Keratinocyte (primary cell): ENCODE measurements around the gene C11orf91. TPM values are rescaled to one million over a fixed set of nuclear protein-coding genes. Genes with fewer than 3 reads are reported as not detected.
"Not testable (repeated sequence)": the region's sequence is repeated elsewhere in the genome, so short reads cannot be mapped to it uniquely, and the experiment has no call there.

ENCODE experiments used
- DNase-seq: peaks from one replicate; pipeline ENCODE4 v3.0.0-alpha.2; 2011; ENCODE audit warnings: low read depth, missing footprints, low spot score
- FAIRE-seq: peaks from 2 replicates; lab custom pipeline; 2011; peaks lifted over from hg19 to GRCh38; lab: Jason Lieb, UNC
- H2AFZ ChIP-seq: 2 replicates; pipeline ENCODE4 v1.6.0; 2012; ENCODE audit warnings: low read length, control low read depth, inconsistent platforms; ENCODE audit not compliant: control insufficient read depth
- H3K27ac ChIP-seq: 2 replicates; pipeline ENCODE4 v1.5.1; 2011; ENCODE audit warnings: low read length; ENCODE audit not compliant: control insufficient read depth, insufficient read depth
- H3K27me3 ChIP-seq: 3 replicates; pipeline ENCODE4 v1.6.0; 2011; ENCODE audit warnings: low read length; ENCODE audit not compliant: control insufficient read depth, insufficient read depth; ENCODE audit errors: extremely low read depth
- H3K36me3 ChIP-seq, 2 experiments: 2 replicates in 1 of 2; 3 replicates in 1 of 2; pipeline ENCODE4 v1.5.1; 2011; ENCODE audit warnings: low read length in 2 of 2, mild to moderate bottlenecking in 1 of 2; ENCODE audit not compliant: control insufficient read depth in 2 of 2, insufficient read depth in 2 of 2; ENCODE audit errors: extremely low read depth in 1 of 2
- H3K4me1 ChIP-seq: 3 replicates; pipeline ENCODE4 v1.5.1; 2011; ENCODE audit warnings: low read length; ENCODE audit not compliant: control insufficient read depth, insufficient read depth; ENCODE audit errors: extremely low read depth
- H3K4me2 ChIP-seq: 3 replicates; pipeline ENCODE4 v1.6.0; 2011; ENCODE audit warnings: low read depth, low read length; ENCODE audit not compliant: control insufficient read depth, insufficient read depth; ENCODE audit errors: extremely low read depth
- H3K4me3 ChIP-seq, 3 experiments: fragments of 200-600 bp in 1 of 3; sonication (generic) in 1 of 3; 2 replicates in 2 of 3; 3 replicates in 1 of 3; pipeline ENCODE4 v1.5.1; 2011 to 2016; ENCODE audit warnings: low read length in 3 of 3, mild to moderate bottlenecking in 3 of 3, control low read depth in 2 of 3, inconsistent platforms in 1 of 3, low read depth in 1 of 3, mixed read lengths in 1 of 3, mixed run types in 1 of 3, moderate library complexity in 1 of 3; ENCODE audit not compliant: control insufficient read depth in 2 of 3, insufficient read depth in 2 of 3; ENCODE audit errors: extremely low read depth in 1 of 3
- H3K79me2 ChIP-seq: 2 replicates; pipeline ENCODE4 v1.6.0; 2012; ENCODE audit warnings: low read length; ENCODE audit not compliant: control insufficient read depth, insufficient read depth
- H3K9ac ChIP-seq: 3 replicates; pipeline ENCODE4 v1.6.0; 2011; ENCODE audit warnings: low read length; ENCODE audit not compliant: control insufficient read depth, insufficient read depth; ENCODE audit errors: extremely low read depth
- H3K9me1 ChIP-seq: 3 replicates; pipeline ENCODE4 v1.6.0; 2011; ENCODE audit warnings: low read length; ENCODE audit not compliant: control insufficient read depth, insufficient read depth; ENCODE audit errors: extremely low read depth
- H3K9me3 ChIP-seq: 2 replicates; pipeline ENCODE4 v1.5.1; 2012; ENCODE audit warnings: low read depth, low read length; ENCODE audit not compliant: control insufficient read depth
- H4K20me1 ChIP-seq: 3 replicates; pipeline ENCODE4 v1.6.0; 2011; ENCODE audit warnings: low read length; ENCODE audit not compliant: control insufficient read depth, insufficient read depth; ENCODE audit errors: extremely low read depth
- CTCF ChIP-seq, 3 experiments: IDR thresholded peaks in 1 of 3; conservative IDR thresholded peaks in 1 of 3; optimal IDR thresholded peaks in 1 of 3; 2 replicates in 2 of 3; 3 replicates in 1 of 3; pipeline versions ENCODE3 to v1.5.1; 2011; ENCODE audit warnings: low read length in 3 of 3, mild to moderate bottlenecking in 3 of 3, moderate library complexity in 2 of 3, control low read depth in 1 of 3, inconsistent platforms in 1 of 3; ENCODE audit not compliant: insufficient read depth in 2 of 3; ENCODE audit errors: extremely low read depth in 1 of 3
- EZH2 ChIP-seq: IDR thresholded peaks from one replicate; pipeline ENCODE4 v1.6.1; 2012; ENCODE audit warnings: inconsistent platforms, mild to moderate bottlenecking, low read length, moderate library complexity
- dilution Hi-C: fragments of 300-500 bp; cut with MboI; formaldehyde crosslinking; loops from one replicate; pipeline ENCODE4 v1.7.0; 2020; ENCODE audit warnings: low sequenced_read_pairs; ENCODE audit not compliant: extremely low pct_ligation_motif_present
- polyA plus RNA-seq, 5 experiments: library from polyadenylated mRNA; depleted of rRNA in 3 of 5; stranded (reverse) in 3 of 5; stranded (forward) in 1 of 5; unstranded in 1 of 5; fragments of >200 nt; gene quantifications; 1 replicate in 1 of 5; 2 replicates in 3 of 5; 3 replicates in 1 of 5; pipeline versions ENCODE4 v1.2.1 to v1.2.3, GENCODE V29; 2011 to 2012; ENCODE audit warnings: missing spikeins in 2 of 5, low read depth in 1 of 5, low replicate concordance in 1 of 5

C11orf91 gene
- polyA plus RNA-seq, 1 donor (not counting 4 experiments of a cell fraction or from before 2014, with no cell fraction given): 0.10 TPM

GRCh38 chr11:33682019-33682418 is 18.6 kb downstream of the C11orf91 start:
- Histone ChIP-seq H3K4me1 (peaks cover 7% of the 10 kb centered on the region), H3K79me2 (no peaks in the 10 kb centered on the region), H3K4me2 (no peak overlapping the region), H3K27ac (no peak overlapping the region), H3K27me3 (no peaks in the 10 kb centered on the region), H4K20me1 (no peaks in the 10 kb centered on the region), H3K36me3 (no peaks in the 10 kb centered on the region), H3K9me1 (no peaks in the 10 kb centered on the region), H3K4me3 (no peak overlapping the region), H2AFZ (peak overlapping the region; percentile 34), H3K9ac (no peak overlapping the region), H3K9me3 (no peaks in the 10 kb centered on the region)
- no peak for DNase-seq
- FAIRE-seq: no peak
- dilution Hi-C loops: no loop called here
- TF ChIP-seq CTCF (optimal IDR thresholded peaks at IDR 0.05 in 1 of 3, IDR thresholded peaks at IDR 0.05 in 1 of 3, conservative IDR thresholded peaks at IDR 0.05 in 1 of 3; ENCODE audit: extremely low read depth in 1 of 3, insufficient read depth in 2 of 3, low read length in 3 of 3) (no peak), EZH2 (no peak)

- H3K4me2 ChIP-seq, H3K4me3 ChIP-seq, H3K9me1 ChIP-seq, H2AFZ ChIP-seq, DNase-seq, H3K79me2 ChIP-seq, H3K36me3 ChIP-seq, H4K20me1 ChIP-seq, H3K4me1 ChIP-seq, FAIRE-seq, H3K9ac ChIP-seq, H3K9me3 ChIP-seq, H3K27me3 ChIP-seq, H3K27ac ChIP-seq, dilution Hi-C loops: not testable (repeated sequence)
These were observed 22.0 kb downstream of the C11orf91 start for GRCh38 chr11:33678616-33679015.
